Mesothelial cell of epicardium (in vitro differentiated cells): ENCODE results near the gene PFN3. TPM values are rescaled to one million over a fixed set of nuclear protein-coding genes. Genes with fewer than 3 reads are reported as not detected.
"Not testable (repeated sequence)": the region's sequence is repeated elsewhere in the genome, so short reads cannot be mapped to it uniquely, and the experiment has no call there.

ENCODE experiments used
- DNase-seq, 2 experiments: peaks; one replicate each; pipeline ENCODE4 v3.0.0; 2021; ENCODE audit warnings: low spot score in 2 of 2; ENCODE audit not compliant: unreplicated experiment in 2 of 2
- H3K27ac Mint-ChIP-seq: 2 replicates; pipeline ENCODE4 v1.8.0; 2021; ENCODE audit warnings: mixed read lengths
- H3K27me3 Mint-ChIP-seq: 2 replicates; pipeline ENCODE4 v1.8.0; 2021; ENCODE audit warnings: low read depth, mixed read lengths
- H3K36me3 Mint-ChIP-seq: 2 replicates; pipeline ENCODE4 v1.8.0; 2021; ENCODE audit warnings: mixed read lengths
- H3K4me1 Mint-ChIP-seq: 2 replicates; pipeline ENCODE4 v1.8.0; 2021; ENCODE audit warnings: mixed read lengths
- H3K4me3 Mint-ChIP-seq: 2 replicates; pipeline ENCODE4 v1.8.0; 2021; ENCODE audit warnings: mild to moderate bottlenecking, moderate library complexity, mixed read lengths
- H3K9me3 Mint-ChIP-seq: 2 replicates; pipeline ENCODE4 v1.8.0; 2021; ENCODE audit warnings: mixed read lengths
- CTCF ChIP-seq: fragments of 200-600 bp; sonication (generic); IDR thresholded peaks from one replicate; pipeline ENCODE4 v1.5.0; 2021; ENCODE audit warnings: antibody characterized with exemption; ENCODE audit not compliant: unreplicated experiment
- total RNA-seq: library from RNA; stranded (reverse); gene quantifications from 3 replicates; pipeline ENCODE4 v1.2.1, GENCODE V29; 2021

Gene PFN3
- total RNA-seq, 1 donor from 2014 or later: not detected

GRCh38 chr5:177426566-177427210 is 26.2 kb upstream of the PFN3 start, which contains the start of gene GRK6:
Gene GRK6, plus strand, starts transcription at chr5:177426676. Its CDS starts 170 bp downstream, at chr5:177426846.
- Mint-ChIP-seq H3K27me3 (no peaks in the 10 kb centered on the region), H3K9me3 (no peaks in the 10 kb centered on the region), H3K4me3 (peak within 1 kb of the TSS; percentile 91), H3K36me3 (no peaks in the 10 kb centered on the region), H3K4me1 (peaks cover 23% of the 10 kb centered on the region), H3K27ac (peak within 1 kb of the TSS; percentile 99)
- no peak for TF ChIP-seq CTCF
- DNase-seq: peak in 1 of 2 experiments; percentile 65

GRCh38 chr5:177425801-177426565 is 25.5 kb upstream of the PFN3 start:
- peak; percentile 97 to 100 for DNase-seq
- H3K27me3 Mint-ChIP-seq: no peaks in the 10 kb centered on the region
- H3K36me3 Mint-ChIP-seq: no peaks in the 10 kb centered on the region
- no peak for TF ChIP-seq CTCF
- no peaks in the 10 kb centered on the region for H3K9me3 Mint-ChIP-seq
- peak overlapping the region; percentile 91 for H3K4me3 Mint-ChIP-seq
- H3K4me1 Mint-ChIP-seq: peaks cover 23% of the 10 kb centered on the region
- H3K27ac Mint-ChIP-seq: peak overlapping the region; percentile 99

GRCh38 chr5:177425196-177425800 is 24.8 kb upstream of the PFN3 start:
- peaks cover 23% of the 10 kb centered on the region for H3K4me1 Mint-ChIP-seq
- H3K27ac Mint-ChIP-seq: peak overlapping the region; percentile 99
- no peaks in the 10 kb centered on the region for H3K9me3 Mint-ChIP-seq
- TF ChIP-seq CTCF: no peak
- H3K27me3 Mint-ChIP-seq: no peaks in the 10 kb centered on the region
- DNase-seq: no peak
- no peaks in the 10 kb centered on the region for H3K36me3 Mint-ChIP-seq
- H3K4me3 Mint-ChIP-seq: peak overlapping the region; percentile 91

- Mint-ChIP-seq H3K4me3 (no peak overlapping the region), H3K27me3 (no peaks in the 10 kb centered on the region), H3K9me3 (no peaks in the 10 kb centered on the region), H3K4me1 (peaks cover 15% of the 10 kb centered on the region), H3K27ac (no peak overlapping the region), H3K36me3 (no peaks in the 10 kb centered on the region)
- no peak for DNase-seq
- no peak for TF ChIP-seq CTCF
Observed at GRCh38 chr5:177423671-177424070, 23.2 kb upstream of the PFN3 start.

GRCh38 chr5:177421062-177421798 is 20.8 kb upstream of the PFN3 start:
- no peak overlapping the region for H3K4me3 Mint-ChIP-seq
- H3K27ac Mint-ChIP-seq: no peak overlapping the region

GRCh38 chr5:177420472-177420871 is 20.0 kb upstream of the PFN3 start:
- H3K36me3 Mint-ChIP-seq: not testable (repeated sequence)

More at GRCh38 chr5:177421062-177421798, 20.8 kb upstream of the PFN3 start:
- DNase-seq: no peak
- H3K9me3 Mint-ChIP-seq: no peaks in the 10 kb centered on the region
- H3K4me1 Mint-ChIP-seq: peaks cover 6% of the 10 kb centered on the region
- TF ChIP-seq CTCF: no peak
- no peaks in the 10 kb centered on the region for H3K27me3 Mint-ChIP-seq
- no peaks in the 10 kb centered on the region for H3K36me3 Mint-ChIP-seq

More at GRCh38 chr5:177420472-177420871, 20.0 kb upstream of the PFN3 start:
- not testable (repeated sequence) for H3K27me3 Mint-ChIP-seq, H3K4me1 Mint-ChIP-seq, H3K27ac Mint-ChIP-seq, DNase-seq, H3K9me3 Mint-ChIP-seq, H3K4me3 Mint-ChIP-seq
